Activated CD8-positive, alpha-beta memory T cell treated with anti-CD3 and anti-CD28 coated beads for 36 hours (primary cell): ENCODE measurements around the gene RAB26. TPM values are rescaled to one million over a fixed set of nuclear protein-coding genes. Genes with fewer than 3 reads are reported as not detected.

Experiments used
- CTCF ChIA-PET: fragments of 350-600 bp; sonication (Branson Sonifier 250); formaldehyde crosslinking; loops from one replicate; lab custom pipeline; 2021; ENCODE audit warnings: antibody characterized with exemption; lab: Charles Lee
- POLR2A ChIA-PET: fragments of 350-600 bp; sonication (Branson Sonifier 250); formaldehyde crosslinking; loops from one replicate; lab custom pipeline; 2021; ENCODE audit warnings: antibody characterized with exemption; lab: Charles Lee
- total RNA-seq, 2 experiments: library from RNA; stranded (reverse); gene quantifications; one replicate each; pipeline ENCODE4 v1.2.3, GENCODE V29; 2021

The RAB26 gene
- total RNA-seq, 2 experiments from 2014 or later: 0.42 TPM; not detected in 1

DNA sequence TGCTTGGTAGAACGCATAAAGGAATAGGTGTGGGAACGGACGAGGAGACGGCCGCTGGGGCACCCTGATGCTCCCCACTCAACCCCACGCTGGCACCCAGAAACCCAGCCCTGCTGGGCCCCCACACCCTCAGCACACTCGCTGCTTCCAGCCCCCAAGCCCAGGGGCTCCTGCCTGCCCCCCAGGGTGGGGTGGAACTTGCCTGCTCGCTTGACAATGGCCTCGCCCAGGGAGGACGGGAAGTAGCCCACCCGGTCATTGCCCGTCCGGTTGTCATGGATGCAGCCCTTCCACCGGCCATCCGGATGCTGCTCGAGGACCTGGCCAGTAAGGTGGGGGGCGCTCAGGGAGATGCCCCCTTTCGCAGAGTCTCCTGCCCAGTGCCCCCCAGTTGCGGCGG lies 38.1 kb downstream of the RAB26 start:
- ChIA-PET POLR2A (no interaction called here), CTCF (no interaction called here)

DNA sequence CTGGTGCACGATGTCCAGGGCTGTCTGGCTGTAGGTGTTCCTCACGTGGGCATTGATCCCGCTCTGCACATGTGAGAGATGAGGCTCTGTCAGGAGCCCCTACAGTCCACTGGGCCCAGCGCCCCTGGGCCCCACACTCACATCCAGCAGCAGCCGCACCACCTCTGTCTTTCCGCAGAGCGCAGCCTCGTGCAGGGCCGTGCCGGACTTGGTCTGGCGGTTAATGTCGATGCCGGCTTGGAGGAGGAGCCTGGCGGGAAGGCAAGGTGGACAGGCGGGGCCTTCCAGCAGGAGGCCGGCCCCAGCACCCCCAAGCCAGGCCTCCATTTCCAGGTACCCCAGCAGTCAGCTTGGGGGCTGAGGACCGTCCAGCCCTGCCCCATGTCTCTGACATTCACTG lies 38.8 kb downstream of the RAB26 start:
- ChIA-PET POLR2A (no interaction called here), CTCF (no interaction called here)

DNA sequence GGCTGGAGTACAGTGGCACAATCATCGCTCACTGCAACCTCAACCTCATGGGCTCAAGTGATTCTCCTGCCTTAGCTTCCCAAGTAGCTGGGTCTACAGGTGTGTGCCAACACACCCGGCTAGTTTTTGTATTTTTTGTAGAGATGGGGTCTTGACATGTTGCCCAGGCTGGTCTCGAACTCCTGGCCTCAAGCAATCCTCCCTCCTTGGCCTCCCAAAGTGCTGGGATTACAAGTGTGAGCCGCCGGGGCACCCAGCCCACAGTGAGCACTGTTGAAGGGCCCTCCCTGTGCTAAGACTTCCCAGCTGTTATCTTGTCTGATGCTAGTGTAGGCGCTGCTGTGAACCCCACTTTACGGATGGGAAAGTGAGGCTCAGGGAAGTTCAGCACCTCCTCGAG lies 40.0 kb downstream of the RAB26 start:
- CTCF ChIA-PET: no interaction called here
- POLR2A ChIA-PET: no interaction called here

- CTCF ChIA-PET: no interaction called here
- POLR2A ChIA-PET: no interaction called here
These were observed 40.9 kb downstream of the RAB26 start for GRCh38 chr16:2189252-2189893.

- CTCF ChIA-PET: no interaction called here
- POLR2A ChIA-PET: no interaction called here
These were observed 41.7 kb downstream of the RAB26 start for GRCh38 chr16:2190002-2190658.

DNA sequence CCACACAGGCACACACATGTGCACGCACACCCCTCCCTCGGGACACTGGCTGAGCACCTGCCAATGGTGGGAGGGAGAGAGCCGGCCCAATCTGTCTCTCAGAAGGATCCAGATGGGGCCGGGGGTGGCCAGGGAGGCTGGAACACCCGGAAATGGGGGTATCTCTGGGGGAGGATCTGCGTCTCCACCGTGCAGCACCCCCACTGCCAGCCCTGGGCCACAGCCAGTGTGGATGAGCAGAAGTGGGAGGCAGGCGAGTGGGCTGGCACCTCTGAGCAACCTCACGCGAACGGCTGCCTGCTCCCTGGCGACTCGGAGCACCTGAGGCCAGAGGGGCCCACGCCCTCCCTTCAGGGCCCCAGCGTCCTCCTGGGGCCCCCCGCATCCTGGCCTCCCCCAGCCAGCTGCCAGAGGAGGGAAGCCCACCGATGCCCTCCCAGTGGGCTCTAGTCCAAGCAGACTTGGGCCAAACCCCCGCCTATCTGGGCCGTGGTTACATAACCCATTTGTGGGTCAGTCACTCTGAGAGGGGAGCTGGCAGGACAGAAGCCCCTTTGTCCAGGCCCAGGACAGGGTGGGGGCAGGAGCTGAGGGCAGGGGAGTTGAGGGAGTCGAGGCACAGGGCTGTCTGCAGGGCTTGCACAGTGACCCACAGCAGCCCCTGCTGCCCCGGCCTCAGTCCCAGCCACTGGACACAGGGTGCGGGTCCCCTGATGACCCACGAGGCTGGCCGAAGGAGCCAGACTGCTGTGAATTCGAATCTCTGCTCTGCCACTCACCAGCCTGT lies 42.4 kb downstream of the RAB26 start:
- ChIA-PET POLR2A (interaction anchor here (0.6 kb wide), 1 partner anchor 35 kb away, joined by 3 read pairs; the partner anchor contains the start of gene TRAF7), CTCF (no interaction called here)

DNA sequence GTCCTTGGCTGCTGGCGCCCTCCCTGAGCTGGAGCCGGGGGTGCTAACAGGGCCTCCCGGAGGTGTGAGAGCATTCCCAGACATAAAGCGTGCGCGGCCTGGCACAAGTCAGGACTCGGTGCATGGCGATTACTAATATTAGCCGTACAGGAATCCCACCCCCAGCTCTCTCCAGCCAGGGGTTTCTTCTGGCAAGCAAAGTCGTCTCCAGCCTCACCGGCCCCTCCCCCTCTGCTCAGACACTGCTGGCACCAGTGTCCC lies 43.0 kb downstream of the RAB26 start:
- POLR2A ChIA-PET: interaction anchor here (0.6 kb wide), 1 partner anchor 36 kb away, joined by 3 read pairs; the partner anchor contains the start of gene TRAF7
- CTCF ChIA-PET: no interaction called here

DNA sequence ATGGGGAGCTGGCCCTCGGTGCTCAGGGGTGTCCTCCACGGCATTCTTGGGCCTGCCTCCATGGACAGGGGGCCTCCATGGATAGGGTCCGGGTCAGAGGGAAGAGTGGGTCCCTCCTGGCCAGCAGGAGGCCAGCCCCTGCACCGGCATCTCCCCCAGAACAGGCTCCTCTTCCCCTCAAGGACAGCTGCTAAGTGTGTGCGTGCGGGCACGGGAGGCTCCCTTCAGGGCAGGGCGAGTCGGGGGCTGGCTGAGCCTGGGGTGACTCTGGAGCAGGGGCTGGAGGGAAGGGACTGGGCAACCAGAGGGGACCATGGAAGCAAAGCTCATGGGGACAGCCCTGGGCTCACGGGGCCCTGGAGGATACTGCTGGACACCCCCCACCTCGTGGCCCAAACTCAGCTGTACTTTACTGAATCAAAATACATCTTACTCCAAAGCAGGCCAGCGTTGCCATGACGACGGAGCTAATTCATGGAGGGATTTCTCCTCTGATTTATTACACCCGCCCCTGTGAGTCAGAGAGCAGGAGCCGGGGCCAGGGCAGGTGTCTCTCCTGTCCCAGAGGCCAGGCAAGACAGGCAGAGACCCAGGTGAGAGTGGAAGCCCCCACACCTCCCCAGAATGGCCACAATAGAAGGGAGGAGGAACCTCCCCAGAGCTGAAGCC lies 45.9 kb downstream of the RAB26 start:
- ChIA-PET POLR2A (interaction anchor here (1.0 kb wide), 1 partner anchor 39 kb away, joined by 3 read pairs; the partner anchor contains the start of gene TRAF7), CTCF (interaction anchor here (1.0 to 1.2 kb wide), 5 partner anchors 18 to 307 kb away, joined by 3 to 7 read pairs (median 5); partner anchors contain the start of genes ECI1 and TRAF7)

- POLR2A ChIA-PET: interaction anchor here (1.0 kb wide), 1 partner anchor 40 kb away, joined by 3 read pairs; the partner anchor contains the start of gene TRAF7
These were observed 46.5 kb downstream of the RAB26 start for GRCh38 chr16:2194852-2195321.

GRCh38 chr16:2195322-2196161 lies 47.1 kb downstream of the RAB26 start:
- ChIA-PET CTCF (interaction anchor here (1.0 to 1.2 kb wide), 4 partner anchors 16 to 306 kb away, joined by 3 to 7 read pairs (median 6); partner anchors contain the start of genes ECI1 and TRAF7), POLR2A (no interaction called here)

More at GRCh38 chr16:2194852-2195321, 46.5 kb downstream of the RAB26 start:
- CTCF ChIA-PET: interaction anchor here (1.0 to 1.2 kb wide), 5 partner anchors 17 to 306 kb away, joined by 3 to 7 read pairs (median 5); partner anchors contain the start of genes ECI1 and TRAF7

DNA sequence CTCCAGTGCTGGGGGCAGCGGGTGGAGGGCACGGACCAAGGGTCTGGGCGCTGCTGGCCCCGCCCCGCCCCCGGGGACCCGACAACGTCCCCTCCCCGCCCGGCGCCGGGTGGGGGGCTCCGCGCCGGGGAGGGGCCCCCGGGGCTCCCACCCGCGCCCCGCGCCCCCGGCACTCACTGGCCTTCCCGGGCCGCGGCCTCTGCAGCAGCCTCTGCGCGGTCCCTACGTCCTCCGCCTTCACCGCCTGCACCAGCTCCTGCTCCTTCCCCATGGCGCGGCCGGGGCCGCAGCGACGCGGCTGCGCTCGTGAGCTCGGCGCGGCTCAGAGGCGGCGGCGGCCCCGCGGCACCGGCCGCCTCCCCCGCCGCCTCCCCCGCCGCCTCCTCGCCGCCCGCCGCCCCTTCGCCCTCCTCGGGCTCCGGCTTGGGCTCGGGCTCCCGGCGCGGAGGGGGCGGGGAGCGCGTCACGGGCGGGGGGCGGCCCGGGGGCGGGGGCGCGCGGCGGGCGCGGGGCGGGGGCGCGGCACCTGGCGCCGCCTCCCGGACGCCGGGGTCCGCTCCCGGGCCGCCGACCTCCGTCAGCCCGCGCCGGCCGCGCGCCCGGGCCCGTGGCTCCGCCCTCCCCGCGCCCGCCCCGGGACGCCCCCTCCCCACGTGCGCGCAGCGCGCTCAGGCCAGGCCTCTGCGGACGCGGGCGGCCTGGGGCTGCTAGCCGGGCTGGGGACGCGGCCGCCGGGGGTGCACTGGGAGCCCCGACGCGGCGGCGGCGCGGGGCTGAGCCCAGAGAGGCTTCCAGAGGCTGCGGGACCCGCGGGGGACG lies 47.9 kb downstream of the RAB26 start, which contains the start of gene CASKIN1:
TSS of gene CASKIN1 (minus strand) at position 444 of the 819 bp plus-strand sequence. CDS start at position 271, 173 bp downstream.
- ChIA-PET POLR2A (no interaction called here), CTCF (no interaction called here)

DNA sequence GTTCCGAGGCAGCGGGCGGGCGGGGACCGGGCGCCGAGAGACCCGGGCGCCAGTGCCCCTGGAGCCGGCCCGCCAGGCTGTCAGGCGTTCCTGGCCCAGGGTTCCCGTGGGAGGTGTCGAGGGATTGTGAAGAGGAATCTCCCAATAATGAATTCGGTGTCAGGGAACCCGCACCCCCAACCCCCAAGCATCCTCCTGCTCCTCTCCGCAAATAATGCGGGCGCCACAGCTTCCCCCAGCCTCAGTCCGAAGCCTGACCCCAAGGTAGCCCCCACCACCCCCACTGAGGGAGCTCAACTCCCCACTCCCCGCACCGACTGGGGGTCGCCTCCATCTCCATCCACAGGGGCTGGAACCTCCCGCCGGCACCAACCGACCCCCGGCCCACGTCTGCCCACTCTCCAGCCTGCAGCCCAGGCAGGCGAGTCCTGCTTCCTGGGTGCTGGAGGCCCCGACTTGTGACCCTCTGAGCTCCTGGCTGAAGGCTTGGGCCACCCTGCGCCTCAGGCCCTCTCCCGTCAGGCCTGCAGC lies 48.6 kb downstream of the RAB26 start:
- CTCF ChIA-PET: interaction anchor here (0.7 kb wide), 1 partner anchor 18 kb away, joined by 3 read pairs; no protein-coding TSS in a partner anchor
- POLR2A ChIA-PET: no interaction called here

- POLR2A ChIA-PET: interaction anchor here (0.5 kb wide), 1 partner anchor 424 kb away, joined by 3 read pairs; no protein-coding TSS in a partner anchor
- CTCF ChIA-PET: interaction anchor here (0.7 kb wide), 1 partner anchor 17 kb away, joined by 3 read pairs; no protein-coding TSS in a partner anchor
These were observed 49.3 kb downstream of the RAB26 start for GRCh38 chr16:2197765-2198164.

DNA sequence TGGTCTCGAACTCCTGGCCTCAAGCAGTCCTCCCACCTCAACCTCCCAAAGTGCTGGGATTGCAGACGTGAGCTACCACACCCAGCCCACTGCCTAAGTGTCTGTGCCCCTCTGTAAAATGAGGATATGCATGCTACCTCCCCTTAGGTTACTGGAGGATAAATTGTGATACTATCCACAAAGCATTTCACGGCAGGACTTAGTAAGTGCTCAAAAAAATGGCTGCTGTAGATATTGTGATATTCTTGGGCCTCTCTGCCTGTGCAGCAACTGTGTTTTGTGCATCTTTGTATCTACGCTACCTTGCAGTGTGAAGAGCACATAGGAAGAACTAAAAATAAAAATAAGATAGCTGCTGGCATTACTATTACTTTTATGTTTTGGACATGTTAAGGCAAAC lies 49.9 kb downstream of the RAB26 start:
- ChIA-PET POLR2A (interaction anchor here (0.5 kb wide), 1 partner anchor 424 kb away, joined by 3 read pairs; no protein-coding TSS in a partner anchor), CTCF (no interaction called here)

GRCh38 chr16:2199095-2199494 lies 50.7 kb downstream of the RAB26 start:
- ChIA-PET POLR2A (no interaction called here), CTCF (no interaction called here)

- POLR2A ChIA-PET: no interaction called here
- CTCF ChIA-PET: no interaction called here
These were observed 51.3 kb downstream of the RAB26 start for GRCh38 chr16:2199621-2200139.

- CTCF ChIA-PET: no interaction called here
- POLR2A ChIA-PET: no interaction called here
These were observed 51.9 kb downstream of the RAB26 start for GRCh38 chr16:2200313-2200712.
